K562 (cell line): ENCODE measurements around the gene CSNK2A1. TPM values are rescaled to one million over a fixed set of nuclear protein-coding genes. Genes with fewer than 3 reads are reported as not detected.

Experiments used
- ATAC-seq: fragments of 200-7000 bp; cut with Tn5 transposase; 3 replicates; pipeline ENCODE4 v1.9.1; 2020; ENCODE audit warnings: moderate library complexity
- BruUV-seq: library from RNA; stranded (reverse); fragments of 400-500 nt; replicated peaks from 2 replicates; lab custom pipeline; 2021; lab: Mats Ljungman, UMichigan
- CTCF ChIA-PET: fragments of 300-600 bp; formaldehyde crosslinking; extraction: SDS; loops from one replicate; lab custom pipeline; 2021; ENCODE audit warnings: low intra/inter-chr PET ratio; lab: Yijun Ruan, JAX
- POLR2A ChIA-PET: fragments of 300-600, 350-650 bp; sonication (Branson Sonifier 250); formaldehyde crosslinking; extraction: SDS; loops from one replicate; lab custom pipeline; 2021; ENCODE audit warnings: antibody characterized with exemption, inconsistent platforms; lab: Yijun Ruan, JAX
- DNase-seq, 4 experiments: peaks; one replicate each; pipeline versions ENCODE4 v3.0.0 to v3.0.0-alpha.2; 2011 to 2018; ENCODE audit warnings: low spot score in 3 of 4, mixed read lengths in 3 of 4; ENCODE audit errors: extremely low read depth in 1 of 4
- FAIRE-seq: peaks from 2 replicates; lab custom pipeline; 2011; peaks lifted over from hg19 to GRCh38; lab: Jason Lieb, UNC
- H2AFZ ChIP-seq: 2 replicates; pipeline ENCODE4 v1.6.0; 2011; ENCODE audit warnings: low read depth, low read length, control low read depth, inconsistent platforms
- H3K27ac ChIP-seq: fragments of 200-600 bp; 3 replicates; pipeline ENCODE4 v1.8.0; 2011; ENCODE audit warnings: low read depth, mild to moderate bottlenecking, control low read depth, inconsistent platforms, low read length, moderate library complexity, mixed read lengths; ENCODE audit errors: extremely low read depth
- H3K27me3 ChIP-seq, 2 experiments: fragments of 300-600 bp in 1 of 2; 2 replicates in 1 of 2; 3 replicates in 1 of 2; pipeline versions ENCODE4 v1.6.0 to v1.8.0; 2011; ENCODE audit warnings: inconsistent platforms in 2 of 2, low read length in 2 of 2, mild to moderate bottlenecking in 1 of 2, mixed read lengths in 1 of 2, moderate library complexity in 1 of 2; ENCODE audit not compliant: control insufficient read depth in 2 of 2, insufficient read depth in 2 of 2
- H3K36me3 ChIP-seq: fragments of 300-600 bp; 3 replicates; pipeline ENCODE4 v1.8.0; 2011; ENCODE audit warnings: mild to moderate bottlenecking, low read length, inconsistent platforms; ENCODE audit not compliant: control insufficient read depth, insufficient read depth
- H3K4me1 ChIP-seq, 2 experiments: fragments of 200-600 bp in 1 of 2; replicated peaks in 1 of 2; 2 replicates in 1 of 2; 3 replicates in 1 of 2; pipeline versions ENCODE4 v1.5.1 to v1.8.0; 2011; ENCODE audit warnings: inconsistent platforms in 2 of 2, low read length in 2 of 2, mild to moderate bottlenecking in 1 of 2, mixed read lengths in 1 of 2, moderate library complexity in 1 of 2; ENCODE audit not compliant: control insufficient read depth in 2 of 2, insufficient read depth in 2 of 2
- H3K4me2 ChIP-seq: 2 replicates; pipeline ENCODE4 v1.6.1; 2011; ENCODE audit warnings: low read length, control low read depth, inconsistent platforms, mixed read lengths; ENCODE audit not compliant: insufficient read depth
- H3K4me3 ChIP-seq: fragments of 200-600 bp; sonication (generic), shearing (Covaris generic); 2 replicates; pipeline ENCODE4 v1.5.1; 2016; ENCODE audit warnings: control low read depth, inconsistent platforms
- H3K79me2 ChIP-seq: fragments of 200-600 bp; 3 replicates; pipeline ENCODE4 v1.8.0; 2011; ENCODE audit warnings: low read length, inconsistent platforms; ENCODE audit not compliant: control insufficient read depth, insufficient read depth
- H3K9ac ChIP-seq, 2 experiments: 2 replicates each; pipeline versions ENCODE4 v1.6.0 to v1.6.1; 2011; ENCODE audit warnings: low read depth in 2 of 2, low read length in 2 of 2, control low read depth in 1 of 2, inconsistent platforms in 1 of 2, mild to moderate bottlenecking in 1 of 2, mixed read lengths in 1 of 2; ENCODE audit not compliant: insufficient read depth in 1 of 2
- H3K9me1 ChIP-seq: one replicate; pipeline ENCODE4 v1.6.0; 2011; ENCODE audit warnings: inconsistent platforms, mild to moderate bottlenecking, low read length, moderate library complexity; ENCODE audit not compliant: control insufficient read depth, insufficient read depth
- H3K9me3 ChIP-seq: replicated peaks from 2 replicates; pipeline ENCODE4 v1.5.1; 2011; ENCODE audit warnings: low read depth, low read length, inconsistent platforms; ENCODE audit not compliant: control insufficient read depth, insufficient read depth
- H4K20me1 ChIP-seq: replicated peaks from 2 replicates; pipeline ENCODE4 v1.6.1; 2011; ENCODE audit warnings: low read length, inconsistent platforms, mixed read lengths; ENCODE audit not compliant: control insufficient read depth, insufficient read depth
- CBX1 ChIP-seq: sonication (generic); IDR thresholded peaks from 2 replicates; pipeline ENCODE4 v1.6.1; 2016; ENCODE audit warnings: antibody characterized with exemption, low read depth, mild to moderate bottlenecking
- CHCHD3 ChIP-seq: fragments of 250-450 bp; sonication (Bioruptor Pico); IDR thresholded peaks from 2 replicates; pipeline ENCODE4 v2.1.2; 2022; ENCODE audit warnings: mild to moderate bottlenecking
- ETV6 ChIP-seq, 3 experiments: fragments of 150-350 bp in 1 of 3; sonication (generic) in 1 of 3; formaldehyde crosslinking in 1 of 3; IDR thresholded peaks; 2 replicates each; pipeline versions ENCODE4 v1.6.1 to v1.8.0; 2014 to 2022; ENCODE audit warnings: borderline replicate concordance in 2 of 3, low read depth in 2 of 3, antibody characterized with exemption in 1 of 3, low read length in 1 of 3, mild to moderate bottlenecking in 1 of 3, missing genetic modification reagents in 1 of 3
- FOXO4 ChIP-seq: fragments of 450-650 bp; formaldehyde crosslinking; IDR thresholded peaks from 2 replicates; pipeline ENCODE4 v1.4.0; 2020; ENCODE audit warnings: mild to moderate bottlenecking, moderate library complexity
- HDAC3 ChIP-seq: fragments of 450-650 bp; IDR thresholded peaks from 2 replicates; pipeline ENCODE4 v1.6.1; 2018; ENCODE audit warnings: borderline replicate concordance, mild to moderate bottlenecking, moderate library complexity; ENCODE audit not compliant: partially characterized antibody
- HMBOX1 ChIP-seq: sonication (generic); IDR thresholded peaks from 2 replicates; pipeline ENCODE4 v1.6.1; 2016
- MECOM ChIP-seq: fragments of 250-450 bp; sonication (Bioruptor Pico); IDR thresholded peaks from 2 replicates; pipeline ENCODE4 v1.8.0; 2022; ENCODE audit warnings: inconsistent platforms
- MNT ChIP-seq, 2 experiments: fragments of 450-650 bp; conservative IDR thresholded peaks; 2 replicates each; pipeline ENCODE4 v1.6.1; 2017; ENCODE audit warnings: mild to moderate bottlenecking in 2 of 2, moderate library complexity in 2 of 2
- NFIX ChIP-seq: fragments of 250-450 bp; sonication (Bioruptor Pico); IDR thresholded peaks from 2 replicates; pipeline ENCODE4 v1.4.0; 2020; ENCODE audit warnings: low read depth, mild to moderate bottlenecking, moderate library complexity
- NRF1 ChIP-seq, 2 experiments: fragments of 450-650 bp; IDR thresholded peaks in 1 of 2; conservative IDR thresholded peaks in 1 of 2; 2 replicates each; pipeline ENCODE4 v1.6.1; 2014; ENCODE audit warnings: mild to moderate bottlenecking in 2 of 2
- PML ChIP-seq: IDR thresholded peaks from 2 replicates; pipeline ENCODE4 v1.6.1; 2012; ENCODE audit warnings: low read length, inconsistent platforms
- PYGO2 ChIP-seq: fragments of 450-650 bp; IDR thresholded peaks from 2 replicates; pipeline ENCODE4 v1.6.1; 2016; ENCODE audit warnings: mild to moderate bottlenecking, missing genetic modification characterization, moderate library complexity, missing compliant biosample characterization
- RNF219 ChIP-seq: fragments of 250-450 bp; sonication (Bioruptor Pico); IDR thresholded peaks from 2 replicates; pipeline ENCODE4 v1.5.0; 2022; ENCODE audit warnings: mild to moderate bottlenecking
- SMARCA5 ChIP-seq: fragments of 450-650 bp; IDR thresholded peaks from 2 replicates; pipeline ENCODE4 v1.6.1; 2016
- TFAM ChIP-seq: fragments of 250-450 bp; sonication (Bioruptor Pico); conservative IDR thresholded peaks from 2 replicates; pipeline ENCODE4 v1.5.0; 2021; ENCODE audit warnings: mild to moderate bottlenecking, moderate library complexity
- ZNF3 ChIP-seq: fragments of 250-450 bp; sonication (Bioruptor Pico); IDR thresholded peaks from 2 replicates; pipeline ENCODE4 v1.5.0; 2021; ENCODE audit warnings: mild to moderate bottlenecking, moderate library complexity
- ZNF780A ChIP-seq: fragments of 250-450 bp; sonication (Bioruptor Pico); IDR thresholded peaks from 2 replicates; pipeline ENCODE4 v1.5.0; 2021; ENCODE audit warnings: mild to moderate bottlenecking
- WGBS: fragments of 100-300 bp; shearing (Covaris generic); methylation state at CpG from one replicate; pipeline ENCODE4 v1.1.6; 2016; ENCODE audit warnings: low coverage, mixed read lengths; ENCODE audit not compliant: insufficient coverage; ENCODE audit errors: missing lambda C conversion rate; 5-methylcytosine and 5-hydroxymethylcytosine counted together
- in situ Hi-C: fragments of 300-500 bp; cut with MboI; formaldehyde crosslinking; loops from 4 replicates; pipeline ENCODE4 v1.15.0; 2018; ENCODE audit warnings: inconsistent platforms, mixed read lengths
- intact Hi-C: fragments of 100-400 bp; cut with micrococcal nuclease; formaldehyde crosslinking; loops from 2 replicates; pipeline ENCODE4 v1.14.2; 2022
- polyA plus RNA-seq, 8 experiments: library from polyadenylated mRNA; depleted of rRNA in 4 of 8; stranded (reverse) in 5 of 8; unstranded in 3 of 8; fragments of >200 nt; fragmentation: Nextera tagmentation in 2 of 8; fragmentation: Illumina TruSeq in 1 of 8; extraction: Ambion mirVana in 2 of 8; extraction: Trizol in 1 of 8; gene quantifications; 2 replicates each; pipeline versions ENCODE4 v1.2.1 to v1.2.3, GENCODE V29; 2011 to 2014; ENCODE audit warnings: inconsistent platforms in 1 of 8, missing spikeins in 1 of 8
- total RNA-seq, 7 experiments: library from RNA; depleted of rRNA in 6 of 7; stranded (reverse); fragments of >200 nt in 6 of 7; fragmentation: Illumina TruSeq in 2 of 7; extraction: Trizol in 2 of 7; gene quantifications; 2 replicates each; pipeline versions ENCODE4 v1.2.1 to v1.2.3, GENCODE V29; 2011 to 2021; ENCODE audit warnings: low replicate concordance in 1 of 7

CSNK2A1 gene
- total and polyA plus RNA-seq, 9 of the 15 experiments (the other 6 are each of a cell fraction or from before 2014, with no cell fraction given): 71.0 to 251 (median 103) TPM

- WGBS: 93% methylated on average over 5 of the region's 5 CpGs
- BruUV-seq: no TSS peak
- peaks cover 51% of the 10 kb centered on the region for H4K20me1 ChIP-seq
Observed at GRCh38 chr20:533526-533925, 10.1 kb downstream of the CSNK2A1 start.

More at GRCh38 chr20:533526-533925, 10.1 kb downstream of the CSNK2A1 start:
- peaks cover 12 to 32% of the 10 kb centered on the region in 2 experiments for H3K4me1 ChIP-seq
- POLR2A ChIA-PET: interaction anchor here (3.3 kb wide), 1 partner anchor 9 kb away, joined by 12 read pairs; the partner anchor contains the start of gene CSNK2A1
- H3K36me3 ChIP-seq: peaks cover 49% of the 10 kb centered on the region
- CTCF ChIA-PET: interaction anchor here (0.6 kb wide), 1 partner anchor 120 kb away, joined by 3 read pairs; no protein-coding TSS in a partner anchor
- peaks cover 4% of the 10 kb centered on the region for H3K9me1 ChIP-seq
- intact Hi-C loops: no loop called here
- no peaks in the 10 kb centered on the region for H3K27me3 ChIP-seq
- H3K4me2 ChIP-seq: no peak overlapping the region
- H3K79me2 ChIP-seq: peaks cover 100% of the 10 kb centered on the region
- H3K9ac ChIP-seq: no peak overlapping the region
- H3K9me3 ChIP-seq: no peaks in the 10 kb centered on the region
- H2AFZ ChIP-seq: no peak overlapping the region
- in situ Hi-C loops: no loop called here
- DNase-seq: no peak
- ATAC-seq: no peak
- no peak overlapping the region for H3K27ac ChIP-seq
- H3K4me3 ChIP-seq: no peak overlapping the region
- TF ChIP-seq CBX1 (no peak), MECOM (no peak), ZNF780A (CRISPR knock-in tag) (no peak), SMARCA5 (no peak), NRF1 (conservative IDR thresholded peaks at IDR 0.05 in 1 of 2, IDR thresholded peaks at IDR 0.05 in 1 of 2) (no peak), RNF219 (CRISPR knock-in tag) (no peak), HMBOX1 (no peak), PML (no peak), NFIX (no peak), FOXO4 (no peak), ETV6 (IDR thresholded peaks at IDR 0.05; ENCODE audit: borderline replicate concordance in 1 of 2, low read depth in 2 of 2, low read length in 1 of 2) (no peak), ETV6 (CRISPR knock-in tag; IDR thresholded peaks at IDR 0.05; ENCODE audit: borderline replicate concordance) (no peak), PYGO2 (no peak), TFAM (no peak), HDAC3 (no peak), ZNF3 (CRISPR knock-in tag) (no peak), CHCHD3 (CRISPR knock-in tag) (no peak), MNT (conservative IDR thresholded peaks at IDR 0.05) (no peak)
- TF ChIP-seq, all 486 proteins: peak for 0
- no peak for FAIRE-seq
